Inflammatory macrophage treated with lipopolysaccharide for 4 hours (primary cell): Measurements from ENCODE around the gene AK9.
"Not testable (repeated sequence)": the region's sequence is repeated elsewhere in the genome, so short reads cannot be mapped to it uniquely, and the experiment has no call there.

ENCODE experiments used
- DNase-seq: peaks from one replicate; pipeline ENCODE4 v3.0.0-alpha.2; 2020

Gene AK9

GRCh38 chr6:109478222-109478805, 212.7 kb downstream of the AK9 start:
- DNase-seq: no peak

DNA sequence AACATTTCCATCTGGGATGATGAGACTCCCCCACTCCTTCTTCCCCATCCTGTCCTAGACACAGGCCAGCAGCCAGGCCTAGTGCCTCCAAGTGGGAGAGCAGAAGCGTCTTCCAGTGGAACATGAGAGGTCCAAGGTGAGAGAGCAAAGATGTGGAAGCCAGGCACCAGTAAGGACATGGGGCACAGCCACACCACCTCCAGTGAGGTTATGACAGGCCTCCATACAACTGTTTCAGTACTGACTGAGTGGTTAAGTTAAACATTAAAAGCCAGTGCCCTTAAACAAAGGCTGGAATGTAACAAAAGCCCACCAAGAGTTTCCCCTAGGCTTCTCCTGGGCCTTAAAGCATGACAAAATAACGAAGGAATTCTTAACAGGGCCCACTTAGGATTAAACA, 213.3 kb downstream of the AK9 start:
- no peak for DNase-seq

- no peak for DNase-seq
Observed at GRCh38 chr6:109477184-109477583, 213.8 kb downstream of the AK9 start.

DNA sequence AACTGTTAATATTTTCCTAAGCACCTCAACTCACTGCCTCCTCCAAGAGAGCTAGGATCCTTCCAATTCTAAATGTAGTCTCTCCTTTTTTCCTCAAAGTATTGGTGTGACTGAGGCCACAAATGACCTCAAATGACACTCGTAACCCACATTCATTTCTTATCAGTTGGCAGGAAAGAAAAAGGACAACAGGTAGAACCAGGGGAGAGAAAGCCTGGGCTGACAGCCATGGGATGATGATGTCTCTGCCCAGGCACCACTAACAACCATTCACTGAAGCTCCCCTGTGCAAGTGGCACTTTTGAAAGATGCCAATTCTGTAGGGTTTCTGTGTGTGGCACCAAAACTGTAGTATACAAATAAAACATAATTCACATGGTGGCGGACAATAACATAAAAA, 215.4 kb downstream of the AK9 start:
- DNase-seq: no peak

GRCh38 chr6:109474995-109475394, 216.0 kb downstream of the AK9 start:
- no peak for DNase-seq

- no peak for DNase-seq
Observed at GRCh38 chr6:109473120-109473519, 217.9 kb downstream of the AK9 start.

- no peak for DNase-seq
Observed at GRCh38 chr6:109472132-109472995, 218.6 kb downstream of the AK9 start.

GRCh38 chr6:109471105-109471810, 219.7 kb downstream of the AK9 start:
- no peak for DNase-seq

GRCh38 chr6:109469591-109470189, 221.3 kb downstream of the AK9 start:
- no peak for DNase-seq

- no peak for DNase-seq
Observed at GRCh38 chr6:109467696-109468095, 223.3 kb downstream of the AK9 start.

GRCh38 chr6:109466212-109466923, 224.6 kb downstream of the AK9 start:
- no peak for DNase-seq

GRCh38 chr6:109465772-109466171, 225.2 kb downstream of the AK9 start:
- no peak for DNase-seq

DNA sequence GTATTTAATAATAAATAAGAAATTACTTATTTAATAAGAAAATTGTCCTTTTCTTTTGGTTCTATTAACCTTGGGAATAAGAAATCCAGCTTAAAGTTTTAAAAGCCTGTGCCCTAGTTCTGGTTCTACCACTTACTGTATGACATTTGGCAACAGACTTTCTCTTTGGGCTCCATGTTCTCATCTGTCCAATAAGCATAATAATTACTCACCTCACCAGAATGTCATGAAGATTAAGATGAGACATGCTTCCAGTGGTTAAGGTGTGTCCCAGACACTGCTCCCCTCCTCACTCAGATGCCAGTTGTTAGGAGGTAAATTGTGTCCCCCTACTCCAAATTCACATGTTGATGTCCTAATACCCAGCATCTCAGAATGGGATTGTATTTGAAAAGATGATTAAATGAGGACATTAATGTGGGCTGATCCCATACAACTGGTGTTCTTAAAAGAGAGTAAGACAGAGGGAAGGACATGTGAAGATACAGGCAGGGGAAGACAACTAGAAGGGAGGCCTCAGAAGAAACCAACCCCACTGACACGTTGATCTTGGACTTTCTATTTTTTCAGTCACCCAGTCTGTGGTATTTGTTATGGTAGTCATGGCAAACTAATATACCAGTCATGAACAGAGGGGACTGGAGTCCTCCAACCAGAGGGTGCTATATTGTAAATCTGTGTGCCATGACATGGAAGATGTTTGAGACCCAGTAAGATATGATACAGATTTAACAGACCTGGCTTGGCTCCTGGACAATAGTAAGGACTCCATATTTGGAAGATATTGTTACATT, 229.1 kb downstream of the AK9 start:
- DNase-seq: no peak

GRCh38 chr6:109461205-109461604, 229.8 kb downstream of the AK9 start:
- not testable (repeated sequence) for DNase-seq

DNA sequence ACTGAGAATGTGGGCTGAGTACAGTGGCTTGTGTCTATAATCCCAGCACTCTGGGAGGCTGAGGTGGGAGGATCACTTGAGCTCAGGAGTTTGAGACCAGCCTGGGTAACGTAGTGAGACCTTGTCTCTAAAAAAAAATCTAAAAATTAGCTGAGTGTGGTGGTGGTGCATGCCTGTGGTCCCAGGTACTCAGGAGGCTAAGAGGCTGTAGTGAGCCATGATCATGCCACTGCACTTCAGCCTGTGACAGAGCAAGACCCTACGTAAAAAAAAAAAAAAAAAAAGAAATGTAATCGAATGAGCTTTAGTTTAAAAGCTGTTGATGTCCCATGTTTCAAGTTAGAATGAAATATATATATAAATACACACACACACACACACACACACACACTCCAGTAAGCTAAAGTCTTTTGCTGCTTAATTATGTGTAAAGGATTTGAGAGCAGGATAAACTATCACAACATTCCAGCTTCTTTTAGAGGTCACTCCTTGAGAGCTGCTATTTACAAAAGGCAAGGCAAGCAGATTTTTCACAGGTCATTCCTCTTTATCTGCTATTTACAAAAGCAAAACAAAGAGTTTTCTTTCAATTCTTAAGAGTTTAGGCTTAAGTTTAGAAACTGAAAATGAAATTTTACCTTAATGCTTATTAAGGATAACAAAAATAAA, 230.7 kb downstream of the AK9 start:
- no peak for DNase-seq

DNA sequence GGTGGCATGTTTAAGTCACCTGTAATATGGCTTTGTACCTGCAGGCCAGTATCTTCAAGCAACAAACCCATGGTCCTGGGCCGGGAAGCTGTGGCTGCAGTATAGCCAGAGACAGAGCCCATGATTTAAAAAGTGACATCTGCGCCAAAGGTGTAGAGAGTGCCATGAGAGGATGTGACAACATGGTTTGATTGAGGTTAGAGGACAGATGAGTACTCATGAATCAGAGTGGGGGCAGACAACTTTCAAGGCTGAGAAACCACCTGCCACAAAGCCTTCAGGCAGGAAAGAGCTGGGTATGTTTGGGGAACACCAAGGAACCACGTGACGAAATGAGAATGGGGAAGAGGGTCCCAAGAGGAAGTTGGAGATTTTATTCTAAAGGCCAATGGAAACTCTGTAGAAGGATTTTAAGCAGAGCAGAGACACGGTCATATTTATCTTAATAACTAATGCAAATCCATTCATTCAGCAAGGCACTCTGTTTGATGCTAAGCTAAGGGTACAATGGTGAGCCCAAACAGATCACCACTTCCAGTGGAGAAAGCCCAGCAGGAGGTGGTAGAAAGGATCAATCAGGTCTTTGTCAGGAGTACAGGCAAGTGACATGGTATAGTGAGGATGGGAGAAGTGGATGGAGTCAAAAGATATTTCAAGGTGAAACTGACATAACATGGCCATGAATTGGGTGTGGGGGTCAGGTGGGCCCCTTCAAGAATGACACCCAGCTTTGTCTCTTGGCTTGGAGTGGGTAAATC, 232.0 kb downstream of the AK9 start:
- peak; percentile 76 for DNase-seq

DNA sequence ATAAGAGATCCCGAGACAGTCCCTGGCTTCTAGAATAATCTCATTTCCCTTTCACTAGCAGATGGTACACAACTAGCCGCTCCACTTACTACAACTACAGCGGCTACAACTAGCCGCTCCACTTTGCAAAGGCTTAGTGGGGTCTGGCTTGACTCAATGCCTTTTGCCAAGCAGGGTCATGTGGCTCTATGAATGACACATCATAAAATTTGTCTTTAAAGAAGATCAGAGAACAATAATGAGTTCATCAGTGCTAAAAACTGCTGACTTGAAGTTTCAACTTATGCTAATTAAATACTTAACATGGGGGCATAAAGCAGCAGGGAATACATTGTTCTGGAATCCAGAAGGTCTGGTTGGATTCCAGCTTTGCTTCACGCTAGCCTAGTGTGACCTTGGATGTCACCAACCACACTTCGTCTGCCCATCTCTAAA, 233.4 kb downstream of the AK9 start:
- DNase-seq: no peak

GRCh38 chr6:109456710-109457561, 234.1 kb downstream of the AK9 start:
- no peak for DNase-seq

- no peak for DNase-seq
Observed at GRCh38 chr6:109456111-109456583, 234.9 kb downstream of the AK9 start.
